ENCODE results near the gene MAPKAPK5.

GRCh38 chr12:111803851-111804250, 38.2 kb upstream of the MAPKAPK5 start:
- TF ChIP-seq CTCF (IDR thresholded peaks at IDR 0.05; ENCODE audit: low read length) (no peak), EZH2 (IDR thresholded peaks at IDR 0.05; ENCODE audit: borderline replicate concordance, low read length) (no peak)
